RWPE1 (cell line): Measurements from ENCODE around the gene JAKMIP2.

Experiments used
- CTCF ChIA-PET: fragments of 350-600 bp; sonication (Branson Sonifier 250); formaldehyde crosslinking; extraction: SDS; loops from one replicate; lab custom pipeline; 2021; lab: Yijun Ruan, JAX
- POLR2A ChIA-PET: fragments of 400-600 bp; formaldehyde crosslinking; extraction: SDS; loops from one replicate; lab custom pipeline; 2020; ENCODE audit warnings: antibody characterized with exemption; ENCODE audit not compliant: low non-redundant PET; lab: Yijun Ruan, JAX
- DNase-seq: peaks from one replicate; pipeline ENCODE4 v3.0.0; 2012; ENCODE audit warnings: low spot score
- H3K27ac ChIP-seq: fragments of 450-650 bp; 2 replicates; pipeline ENCODE4 v1.5.1; 2017
- CTCF ChIP-seq: fragments of 450-650 bp; conservative IDR thresholded peaks from 2 replicates; pipeline ENCODE4 v1.5.1; 2017; ENCODE audit warnings: low read depth, mild to moderate bottlenecking

JAKMIP2 gene

GRCh38 chr5:147742151-147742550, 40.4 kb downstream of the JAKMIP2 start:
- DNase-seq = no peak
- ChIA-PET POLR2A (no interaction called here), CTCF (interaction anchor here (0.6 kb wide), 2 partner anchors 193 to 444 kb away, joined by 3 to 4 read pairs; no protein-coding TSS in a partner anchor)
- TF ChIP-seq CTCF = no peak
- no peak overlapping the region for H3K27ac ChIP-seq

- no peak for DNase-seq
- H3K27ac ChIP-seq = no peak overlapping the region
- ChIA-PET CTCF (interaction anchor here (0.6 kb wide), 1 partner anchor 117 kb away, joined by 4 read pairs; no protein-coding TSS in a partner anchor), POLR2A (no interaction called here)
- no peak for TF ChIP-seq CTCF
Measured at GRCh38 chr5:147740864-147741263, 41.7 kb downstream of the JAKMIP2 start.

DNA sequence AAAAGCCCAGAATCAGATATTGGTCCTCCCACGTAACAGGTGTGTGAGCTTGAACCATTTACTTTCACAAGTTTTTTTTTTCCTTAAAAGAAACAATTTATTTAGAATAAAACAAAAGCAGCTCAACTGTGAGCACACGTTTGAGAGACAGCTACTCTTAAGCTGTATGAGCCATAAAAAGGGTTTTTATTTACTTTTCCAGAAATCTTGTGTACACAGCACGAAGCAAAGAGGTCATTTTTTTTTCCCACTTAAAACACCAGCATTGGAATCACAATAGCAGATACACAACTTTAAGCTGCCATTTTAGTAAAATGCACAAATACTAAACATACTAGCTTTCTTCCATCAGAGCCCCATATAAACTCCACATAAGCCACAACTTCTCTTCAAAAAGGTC, 44.6 kb downstream of the JAKMIP2 start:
- CTCF ChIA-PET = interaction anchor here (0.8 to 1.2 kb wide), 2 partner anchors 11 to 85 kb away, joined by 3 to 4 read pairs; no protein-coding TSS in a partner anchor
- POLR2A ChIA-PET = no interaction called here
- DNase-seq = no peak
- no peak overlapping the region for H3K27ac ChIP-seq
- TF ChIP-seq CTCF = no peak

DNA sequence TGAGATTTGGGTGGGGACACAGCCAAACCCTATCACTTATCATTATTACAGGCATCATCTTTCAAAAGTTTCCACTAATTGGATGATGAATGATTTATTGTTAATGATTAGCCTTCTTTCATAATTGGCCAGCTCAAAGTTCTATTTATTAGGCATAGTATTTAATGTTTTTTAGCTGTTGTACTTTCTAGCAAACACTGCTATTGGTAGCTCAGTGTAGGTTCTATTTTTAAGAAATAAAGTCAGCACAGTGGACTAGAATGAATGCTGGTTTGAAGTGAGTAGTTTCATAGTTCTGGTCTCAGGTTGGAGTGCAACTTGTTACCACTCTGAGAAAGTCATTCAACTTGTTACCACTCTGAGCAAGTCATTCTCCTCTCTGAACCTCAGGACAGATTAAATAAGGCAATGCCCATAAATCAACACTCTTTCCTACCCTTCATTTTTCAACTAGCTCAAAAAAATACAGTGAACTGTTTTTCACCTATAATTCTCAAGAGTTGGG, 46.9 kb downstream of the JAKMIP2 start:
- CTCF ChIA-PET = no interaction called here
- POLR2A ChIA-PET = no interaction called here
- no peak overlapping the region for H3K27ac ChIP-seq
- TF ChIP-seq CTCF = no peak
- DNase-seq = no peak

GRCh38 chr5:147734894-147735293, 47.6 kb downstream of the JAKMIP2 start:
- no peak overlapping the region for H3K27ac ChIP-seq
- no peak for DNase-seq
- POLR2A ChIA-PET = no interaction called here
- no peak for TF ChIP-seq CTCF
- CTCF ChIA-PET = no interaction called here

DNA sequence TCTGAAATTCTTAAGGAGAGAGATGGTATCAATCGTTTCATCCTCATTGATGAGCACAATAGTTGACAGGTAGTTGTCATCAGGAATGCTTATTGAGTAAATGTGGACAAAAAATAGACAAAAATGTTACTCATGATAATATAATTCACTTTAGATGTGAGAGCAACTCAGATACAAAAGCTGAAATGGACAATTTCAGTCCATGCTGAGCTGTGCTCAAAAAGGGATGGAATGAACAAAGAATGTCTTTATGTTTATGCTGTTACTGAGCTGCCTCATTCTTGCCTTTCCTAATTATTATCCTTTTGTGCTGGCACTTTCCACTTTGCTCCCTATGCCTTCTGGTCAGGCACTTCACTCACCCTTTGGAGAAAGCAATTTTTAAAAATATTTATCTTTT, 49.5 kb downstream of the JAKMIP2 start:
- no peak overlapping the region for H3K27ac ChIP-seq
- ChIA-PET CTCF (interaction anchor here (0.5 kb wide), 1 partner anchor 678 kb away, joined by 5 read pairs; no protein-coding TSS in a partner anchor), POLR2A (no interaction called here)
- no peak for DNase-seq
- TF ChIP-seq CTCF = no peak
